ENCODE measurements around the gene CCZ1B.
"Not testable (repeated sequence)": the region's sequence is repeated elsewhere in the genome, so short reads cannot be mapped to it uniquely, and the experiment has no call there.

CCZ1B gene

DNA sequence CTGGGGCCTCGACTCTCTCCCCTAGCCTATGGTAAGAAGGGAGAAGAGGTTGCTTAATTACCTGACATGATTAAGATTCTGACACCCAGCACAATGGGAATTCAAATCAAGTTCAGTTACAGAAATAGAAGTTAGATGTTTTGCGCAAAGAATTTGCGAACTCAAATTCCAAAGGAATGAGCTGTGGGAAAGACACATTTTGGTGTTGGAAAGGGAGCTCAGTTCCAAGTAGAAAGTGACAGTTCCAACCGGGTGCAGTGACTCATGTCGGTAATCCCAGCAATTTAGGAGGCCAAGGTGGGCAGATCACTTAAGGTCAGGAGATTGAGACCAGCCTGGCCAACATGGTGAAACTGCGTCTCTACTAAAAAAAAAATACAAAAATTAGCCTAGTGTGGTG, 4.0 kb upstream of the CCZ1B start:
- DNase-seq, result not testable (repeated sequence)

DNA sequence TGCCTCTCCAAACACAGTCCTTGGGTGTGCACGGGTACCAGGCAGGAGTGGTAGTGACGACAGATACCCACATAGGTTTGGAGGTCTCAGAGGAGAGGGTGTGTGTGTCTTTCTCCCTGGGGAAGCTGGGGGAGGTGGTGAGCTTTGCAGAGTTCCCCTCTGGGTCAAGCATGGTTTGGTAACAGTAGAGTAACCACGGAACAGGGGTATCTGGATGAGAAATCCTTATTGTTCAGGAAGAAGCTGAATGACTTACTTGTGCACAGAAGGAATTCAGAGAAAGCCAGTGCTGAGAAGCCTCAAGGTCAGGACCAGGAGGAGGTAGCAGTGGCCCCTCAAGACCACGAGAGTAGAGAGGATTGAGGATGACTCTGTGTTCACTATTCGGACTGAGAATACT, 3.5 kb upstream of the CCZ1B start:
- DNase-seq, result not testable (repeated sequence)

DNA sequence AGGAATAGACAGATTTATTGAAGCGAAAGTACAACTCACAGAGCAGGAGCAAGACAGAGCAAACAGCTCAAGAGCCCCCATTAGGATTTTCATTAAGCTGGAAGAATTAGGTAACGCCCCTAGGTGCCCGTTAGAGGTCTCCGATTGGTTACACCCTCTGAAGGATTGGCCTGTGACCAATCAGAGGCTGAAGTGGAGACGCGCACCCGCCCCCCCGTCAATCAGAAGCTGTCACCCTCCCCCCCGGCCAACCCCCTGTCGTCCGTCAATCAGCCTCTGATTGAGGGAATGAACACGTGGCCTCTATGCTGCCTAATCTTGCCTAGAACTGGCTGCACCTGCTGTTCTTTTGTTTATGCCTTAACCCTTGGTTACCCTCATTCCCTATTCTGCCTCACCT, 1.1 kb upstream of the CCZ1B start:
- DNase-seq, result not testable (repeated sequence)

DNA sequence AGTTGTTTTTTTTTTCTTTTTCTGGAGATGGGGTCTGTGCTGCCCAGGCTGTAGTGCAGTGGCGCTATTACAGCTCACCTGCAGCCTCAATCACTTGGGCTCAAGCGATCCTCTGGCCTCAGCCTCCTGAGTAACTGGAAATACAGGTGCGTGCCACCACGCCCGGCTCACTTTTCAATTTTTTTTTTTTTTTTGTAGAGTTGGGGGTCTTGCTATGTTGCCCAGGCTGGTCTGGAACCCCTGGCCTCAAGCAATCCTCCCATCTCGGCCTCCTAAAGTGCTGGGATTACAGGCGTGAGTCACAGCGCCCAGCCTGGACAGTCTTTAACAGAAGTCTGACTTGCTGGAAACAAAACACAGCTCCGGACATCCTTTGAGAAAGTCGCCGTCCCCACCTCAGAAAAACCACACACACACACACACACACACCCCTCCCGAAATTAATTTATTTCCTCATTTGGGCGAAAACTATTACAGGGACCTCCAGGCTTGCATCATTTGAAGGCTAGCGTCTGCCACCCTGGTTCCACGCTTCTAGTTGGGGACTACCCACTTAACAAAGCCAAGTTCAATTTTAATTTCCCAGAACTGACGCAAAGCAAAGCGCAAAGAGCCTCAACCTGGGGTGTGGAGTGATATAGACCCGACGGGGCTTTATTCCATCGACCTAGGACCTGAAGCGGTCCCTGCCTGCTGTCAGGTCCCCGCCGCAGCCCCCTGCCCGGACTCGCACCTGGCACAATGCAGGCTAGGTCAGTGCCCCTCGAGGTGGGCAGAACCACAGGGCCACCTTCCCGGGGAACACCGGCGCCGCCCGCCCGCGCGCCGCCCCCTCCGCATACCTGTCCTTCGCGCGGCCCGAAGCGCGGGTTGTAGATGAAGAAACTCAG, 594 bp downstream of the CCZ1B start:
- not testable (repeated sequence) for DNase-seq

DNA sequence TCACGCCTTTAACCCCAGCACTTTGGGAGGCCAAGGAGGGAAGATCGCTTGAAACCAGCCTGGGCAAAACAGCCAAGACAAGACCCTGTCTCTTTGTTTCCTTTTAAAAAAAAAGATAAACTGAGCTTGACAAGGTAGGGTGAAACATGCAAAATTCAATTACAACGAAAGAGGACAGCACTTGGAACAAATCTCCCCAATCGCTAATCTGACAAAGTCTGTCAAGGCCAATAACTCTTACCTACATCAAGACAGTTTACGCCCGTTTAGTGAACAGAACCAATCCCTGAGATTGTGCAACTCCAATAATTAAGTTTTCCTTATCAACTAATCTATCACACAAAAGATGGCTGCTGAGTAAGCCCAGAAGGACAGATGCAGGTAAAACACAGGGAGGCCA, 4.5 kb downstream of the CCZ1B start:
- not testable (repeated sequence) for DNase-seq

DNA sequence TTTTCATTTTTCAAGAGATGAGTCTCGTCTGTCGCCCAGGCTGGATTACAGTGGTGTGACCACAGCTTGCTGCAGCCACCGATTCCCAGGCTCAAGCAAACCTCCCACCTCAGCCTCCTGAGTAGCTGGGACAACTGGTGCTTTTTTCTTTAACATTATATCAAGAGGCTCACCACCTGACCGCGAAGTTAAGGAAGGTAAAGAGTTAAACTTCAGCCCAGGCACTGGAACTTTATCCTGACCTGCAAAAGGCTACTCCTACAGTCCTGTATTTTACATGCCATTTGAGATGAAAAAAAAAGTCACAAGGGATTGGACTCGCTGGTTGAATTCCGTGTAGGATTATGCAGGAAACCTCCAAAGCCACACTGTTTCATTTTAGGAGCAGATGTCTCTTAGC, 10.6 kb downstream of the CCZ1B start:
- DNase-seq, result not testable (repeated sequence)

DNA sequence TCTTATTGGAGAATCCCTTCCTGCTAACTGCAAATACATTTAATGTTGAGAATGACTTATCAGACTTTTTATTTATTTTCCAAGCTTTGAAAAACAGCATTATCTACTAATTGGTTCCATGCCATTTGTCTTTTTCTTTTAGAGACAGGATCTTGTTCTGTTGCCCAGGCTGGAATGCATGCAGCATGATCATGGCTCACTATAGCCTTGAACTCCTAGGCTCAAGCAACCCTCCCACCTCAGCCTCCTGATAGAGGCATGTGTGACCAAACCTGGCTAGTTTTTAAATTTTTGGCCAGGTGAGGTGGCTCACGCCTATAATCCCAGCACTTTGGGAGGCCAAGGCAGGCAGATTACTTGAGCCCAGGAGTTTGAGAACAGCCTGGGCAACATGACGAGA, 13.1 kb downstream of the CCZ1B start:
- DNase-seq, result not testable (repeated sequence)

DNA sequence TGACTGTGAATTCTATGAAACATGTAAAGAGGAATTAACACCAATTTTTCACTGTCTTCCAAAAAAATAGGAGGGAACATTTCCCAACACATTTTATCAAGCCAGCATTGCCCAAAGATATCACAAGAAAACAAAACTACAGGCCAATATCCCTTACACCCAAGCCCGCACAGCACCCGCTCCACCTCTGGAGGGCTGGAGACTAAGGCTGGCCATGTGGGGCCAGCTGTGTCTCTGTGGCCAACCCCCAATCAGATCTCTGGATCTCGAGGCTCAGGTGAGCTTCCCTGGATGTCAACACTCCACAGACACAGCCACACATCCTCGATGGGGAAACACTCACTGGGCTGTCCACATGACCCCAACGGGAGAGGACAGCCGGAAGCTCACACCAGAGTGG, 18.1 kb downstream of the CCZ1B start:
- not testable (repeated sequence) for DNase-seq

DNA sequence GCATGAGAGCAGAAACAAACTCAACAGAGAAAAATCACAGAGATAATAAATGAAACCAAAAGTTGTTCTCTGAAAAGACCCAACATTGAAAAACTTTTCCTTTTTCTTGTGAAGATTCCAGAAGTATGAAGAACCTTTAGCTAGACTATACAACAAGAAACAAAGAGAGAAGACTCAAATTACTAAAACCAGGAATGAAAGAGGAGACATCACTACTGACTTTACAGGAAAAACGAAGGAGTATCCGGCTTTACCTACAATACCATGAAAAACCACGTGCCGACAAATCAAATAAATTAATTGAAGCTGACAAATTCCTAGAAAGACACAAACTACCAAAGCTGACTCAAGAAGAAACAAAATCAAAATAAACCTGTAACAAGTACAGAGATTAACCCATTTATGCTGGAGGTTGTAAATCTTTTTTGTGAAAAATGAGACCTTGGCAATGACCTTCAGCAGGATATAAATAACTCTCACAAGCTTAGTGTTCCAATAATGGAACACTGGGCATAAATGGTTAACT, 18.6 kb downstream of the CCZ1B start:
- not testable (repeated sequence) for DNase-seq

DNA sequence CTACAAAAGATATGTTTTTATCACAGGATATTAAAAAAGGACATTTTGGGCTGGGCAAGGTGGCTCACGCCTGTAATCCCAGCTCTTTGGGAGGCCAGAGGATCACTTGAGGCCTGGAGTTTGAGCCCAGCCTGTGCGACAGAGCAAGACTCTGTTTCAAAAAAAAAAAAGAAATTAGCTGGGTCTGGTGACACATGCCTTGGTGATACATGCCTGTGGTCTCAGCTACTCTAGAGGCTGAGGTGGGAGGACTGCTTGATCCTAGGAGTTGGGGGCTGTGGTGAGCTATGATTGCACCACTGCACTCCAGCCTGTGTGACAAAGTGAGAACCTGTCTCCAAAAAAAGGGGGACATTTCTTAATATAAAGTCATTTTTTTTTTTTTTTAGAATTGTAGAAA, 25.7 kb downstream of the CCZ1B start:
- not testable (repeated sequence) for DNase-seq

DNA sequence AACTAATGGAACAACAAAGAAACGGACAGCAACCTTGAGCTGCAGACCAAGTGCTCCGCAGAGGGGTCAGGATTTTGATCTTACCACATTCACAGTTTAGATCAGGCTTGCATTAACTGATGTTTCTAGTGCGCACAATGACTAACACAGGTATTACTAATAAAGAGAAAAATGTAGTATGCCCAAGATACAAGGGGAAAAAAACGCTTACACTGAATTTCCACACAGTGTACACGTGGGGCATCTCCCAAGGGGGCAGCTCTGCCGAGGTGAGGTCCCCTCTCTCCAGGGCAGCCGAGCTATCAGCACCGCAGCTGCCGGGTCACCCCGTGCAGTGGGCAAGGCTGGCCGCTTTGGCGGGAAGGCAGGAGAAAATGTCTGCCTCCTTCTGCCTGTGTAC, 26.2 kb downstream of the CCZ1B start:
- not testable (repeated sequence) for DNase-seq

DNA sequence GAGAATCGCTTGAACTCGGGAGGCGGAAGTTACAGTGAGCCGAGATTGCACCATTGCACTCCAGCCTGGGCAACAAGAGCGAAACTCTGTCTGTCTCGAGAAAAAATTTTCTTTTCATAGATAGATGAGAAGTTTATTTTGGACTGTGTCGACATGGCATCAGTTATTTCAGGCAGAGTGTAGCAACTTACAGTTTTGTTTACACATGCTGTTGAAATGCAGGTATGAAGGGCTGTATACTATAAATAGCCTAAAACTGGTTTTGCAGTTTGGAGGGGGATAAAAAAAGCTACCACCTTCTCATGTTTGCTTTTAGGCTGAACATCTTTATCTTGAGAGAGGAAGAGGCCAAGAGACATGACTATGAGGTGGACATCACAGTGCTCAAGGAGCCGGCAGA, 28.0 kb downstream of the CCZ1B start:
- DNase-seq, result not testable (repeated sequence)

DNA sequence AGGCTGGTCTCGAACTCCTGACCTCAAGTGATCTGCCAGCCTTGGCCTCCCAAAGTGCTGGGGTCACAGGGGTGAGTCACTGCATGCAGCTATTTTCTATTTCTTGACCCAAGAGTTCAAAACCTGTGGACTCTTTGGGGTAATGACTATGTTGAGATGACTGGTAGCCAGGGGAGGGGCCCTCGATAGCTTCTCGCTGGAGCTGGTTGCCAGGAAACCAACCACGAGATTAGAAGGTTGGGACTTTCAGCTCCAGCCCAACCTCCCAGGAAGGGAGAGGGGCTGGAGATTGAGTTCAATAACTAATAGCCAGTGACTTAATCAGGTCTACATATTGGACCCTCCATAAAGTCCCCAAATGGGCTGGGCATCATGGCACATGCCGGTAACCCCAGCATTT, 28.9 kb downstream of the CCZ1B start:
- not testable (repeated sequence) for DNase-seq

DNA sequence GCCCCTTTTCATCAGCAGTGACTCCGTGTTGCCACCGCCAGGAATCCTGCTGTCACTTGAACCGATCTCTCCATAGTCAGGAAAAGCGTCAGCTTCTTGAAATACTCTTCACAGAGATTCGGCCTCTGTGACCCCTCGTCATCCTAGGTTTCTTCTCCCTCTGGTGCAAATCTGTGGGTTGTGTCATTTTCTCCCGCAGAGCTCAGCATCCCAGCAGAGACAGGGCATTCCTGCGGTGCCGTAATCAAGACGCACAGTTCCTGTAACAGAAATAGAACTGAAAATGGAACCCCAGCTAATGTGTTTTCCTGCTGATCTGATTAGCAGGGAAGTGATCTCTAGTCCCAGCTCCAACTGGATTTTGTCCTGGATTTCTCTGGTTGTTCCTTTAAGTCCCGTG, 31.8 kb downstream of the CCZ1B start:
- not testable (repeated sequence) for DNase-seq

DNA sequence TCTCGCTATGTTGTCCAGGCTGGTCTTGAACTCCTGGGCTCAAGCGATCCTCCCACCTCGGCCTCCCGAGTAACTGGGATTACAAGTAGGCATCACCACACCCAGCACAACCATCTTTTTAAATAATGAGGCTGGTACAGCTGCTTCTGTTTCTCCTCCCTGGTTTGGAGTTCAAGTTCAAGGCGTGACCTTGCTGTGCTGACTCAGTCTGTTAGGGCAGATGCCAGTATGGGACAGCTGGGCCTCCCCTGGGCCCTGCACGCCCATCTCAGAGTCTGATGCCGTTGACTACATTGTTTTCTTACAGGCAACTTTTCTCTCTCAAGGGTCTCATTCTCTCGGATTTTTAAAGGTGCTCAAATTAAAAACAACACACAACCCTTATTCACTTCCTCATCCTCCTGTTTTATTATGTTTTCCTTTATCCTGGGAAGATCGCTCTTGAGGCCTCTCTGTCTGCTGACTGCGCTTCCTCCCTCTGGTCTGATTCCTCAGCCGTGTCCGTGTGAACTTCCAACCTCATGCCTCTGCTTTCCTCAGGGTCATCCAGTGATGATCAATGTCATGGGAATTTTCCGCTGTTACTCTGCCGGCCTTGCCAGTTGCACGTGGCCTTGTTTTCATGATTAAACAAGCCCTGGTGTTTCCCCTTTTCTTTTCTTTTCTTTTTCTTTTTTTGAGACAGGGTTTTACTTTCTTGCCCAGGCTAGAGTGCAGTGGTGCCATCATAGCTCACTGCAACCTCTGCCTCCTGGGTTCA, 33.8 kb downstream of the CCZ1B start:
- DNase-seq, result not testable (repeated sequence)

DNA sequence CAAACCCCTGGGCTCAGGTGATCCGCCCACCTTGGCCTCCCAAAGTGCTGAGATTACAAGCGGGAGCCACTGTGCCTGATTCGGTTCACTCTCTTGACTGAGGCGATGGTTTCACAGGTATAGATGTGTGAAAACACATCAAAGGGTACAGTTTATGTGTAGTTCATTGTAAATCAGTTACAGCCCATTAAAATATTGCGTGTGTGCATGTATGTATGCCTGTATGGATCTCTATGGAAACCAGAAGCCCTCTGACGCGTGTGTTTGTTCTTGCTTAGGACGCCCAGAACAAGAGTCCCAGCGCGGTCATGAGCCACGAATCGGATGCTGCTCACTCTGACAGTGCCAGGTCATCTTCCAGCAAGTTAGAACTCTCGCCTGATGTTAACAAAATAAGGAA, 36.7 kb downstream of the CCZ1B start:
- not testable (repeated sequence) for DNase-seq

DNA sequence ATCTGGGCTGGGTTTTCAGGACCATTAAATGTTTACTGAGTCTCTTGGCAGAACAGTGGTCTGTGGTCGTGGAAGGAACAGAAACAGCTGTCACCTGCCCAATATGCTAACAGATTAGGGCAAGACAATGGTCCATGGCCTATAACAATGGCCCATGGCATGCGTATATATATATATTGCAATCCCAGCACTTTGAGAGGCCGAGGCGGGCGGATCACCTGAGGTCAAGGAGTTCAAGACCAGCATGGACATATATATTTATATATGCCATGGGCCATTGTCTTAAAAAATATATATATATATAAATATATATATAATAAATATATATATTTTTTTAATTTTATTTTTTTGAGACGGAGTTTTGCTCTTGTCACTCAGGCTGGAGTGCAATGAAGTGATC, 44.5 kb downstream of the CCZ1B start:
- not testable (repeated sequence) for DNase-seq

DNA sequence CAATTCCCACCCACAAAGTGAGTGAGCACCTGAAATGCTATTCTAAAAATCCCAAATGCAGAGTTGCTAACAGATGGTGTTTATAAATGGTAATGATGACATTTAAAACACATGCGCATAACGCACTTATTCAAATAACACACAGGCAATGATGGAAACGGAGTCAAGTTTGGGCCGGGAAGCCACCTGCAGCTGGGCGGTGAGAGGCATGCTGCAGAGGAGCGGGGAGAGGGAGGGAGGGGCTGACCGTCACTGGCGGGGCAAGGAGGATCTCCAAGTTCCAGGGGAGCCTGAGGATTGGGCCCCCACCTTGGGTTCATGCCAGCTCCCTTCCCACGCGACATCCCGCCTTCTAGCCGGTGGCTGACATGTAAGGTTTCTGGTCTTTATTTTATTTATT, 64.9 kb downstream of the CCZ1B start:
- DNase-seq, result not testable (repeated sequence)

DNA sequence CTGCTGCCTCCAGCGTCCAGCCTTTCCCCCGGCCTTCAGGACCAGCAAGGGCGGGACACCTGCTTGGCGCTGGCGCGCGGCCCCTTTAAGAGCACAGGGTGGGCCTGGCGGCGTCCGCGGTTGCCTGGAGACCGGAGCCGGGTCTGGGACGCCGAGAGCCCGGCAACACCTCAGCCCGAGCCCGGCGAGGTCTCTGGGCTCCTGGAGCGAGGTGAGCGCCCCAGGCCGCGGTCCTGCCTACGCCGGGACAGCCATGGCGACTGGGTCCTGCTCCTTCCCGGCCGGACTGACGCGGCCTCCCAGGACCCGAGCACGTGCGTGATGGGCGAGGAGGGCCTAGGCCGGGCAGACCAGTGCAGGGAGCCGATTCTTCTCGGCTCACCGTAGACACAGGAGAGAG, 72.1 kb downstream of the CCZ1B start, which contains the start of gene RSPH10B2:
Gene RSPH10B2 (plus strand): TSS at position 140 of the 400 bp plus-strand sequence. CDS start 3,575 bp downstream, outside the sequence.
- not testable (repeated sequence) for DNase-seq

DNA sequence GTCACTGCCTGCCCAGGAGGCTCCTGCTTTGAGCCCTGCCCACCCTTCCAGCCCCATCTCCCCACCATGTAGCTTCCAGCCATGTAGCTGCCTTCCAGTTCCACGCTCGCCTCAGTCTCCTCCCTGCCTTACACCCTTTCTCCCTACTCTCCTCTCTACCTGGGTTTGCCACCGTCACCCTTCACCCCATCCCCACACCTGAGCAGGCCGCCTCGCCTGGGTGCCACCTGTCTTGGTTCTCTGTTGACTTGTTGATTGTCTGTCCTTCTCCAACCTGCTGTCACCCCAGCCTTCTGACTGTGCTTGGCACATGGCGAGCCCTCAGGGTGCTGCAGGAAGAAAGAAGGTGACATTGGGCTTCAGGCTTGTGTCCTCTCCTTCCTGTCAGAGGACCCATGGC, 75.9 kb downstream of the CCZ1B start:
- not testable (repeated sequence) for DNase-seq

DNA sequence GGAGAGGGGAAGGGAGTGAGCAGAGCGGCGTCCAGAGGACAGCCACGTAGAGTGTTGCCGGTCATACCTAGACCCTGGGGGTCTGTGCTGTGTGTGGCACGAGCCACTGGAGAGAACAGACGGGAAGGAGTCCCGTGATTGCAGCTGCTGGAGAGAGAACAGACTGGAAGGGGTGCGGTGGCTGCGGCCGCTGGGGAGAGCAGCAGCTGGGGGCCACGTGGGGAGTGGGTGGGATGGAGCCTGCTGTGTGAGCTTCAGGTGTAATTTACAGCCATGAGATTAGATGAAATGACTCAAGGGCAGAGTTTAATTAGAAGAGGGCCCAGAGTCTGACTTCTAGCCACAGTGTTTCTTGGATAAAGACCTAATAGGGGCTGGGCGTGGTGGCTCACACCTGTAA, 76.7 kb downstream of the CCZ1B start:
- not testable (repeated sequence) for DNase-seq

Data from NCI-H446 treated with DMSO at 0.1 percent for 48 hours (cell line).